Glomerular endothelial cell (primary cell): ENCODE data around the gene SORL1-AS1.
"Not testable (repeated sequence)": the region's sequence is repeated elsewhere in the genome, so short reads cannot be mapped to it uniquely, and the experiment has no call there.

ENCODE experiments used
- DNase-seq: peaks from one replicate; pipeline ENCODE4 v3.0.0-alpha.2; 2011; ENCODE audit warnings: low read depth, low spot score; ENCODE audit errors: extremely low read depth

Gene SORL1-AS1

DNA sequence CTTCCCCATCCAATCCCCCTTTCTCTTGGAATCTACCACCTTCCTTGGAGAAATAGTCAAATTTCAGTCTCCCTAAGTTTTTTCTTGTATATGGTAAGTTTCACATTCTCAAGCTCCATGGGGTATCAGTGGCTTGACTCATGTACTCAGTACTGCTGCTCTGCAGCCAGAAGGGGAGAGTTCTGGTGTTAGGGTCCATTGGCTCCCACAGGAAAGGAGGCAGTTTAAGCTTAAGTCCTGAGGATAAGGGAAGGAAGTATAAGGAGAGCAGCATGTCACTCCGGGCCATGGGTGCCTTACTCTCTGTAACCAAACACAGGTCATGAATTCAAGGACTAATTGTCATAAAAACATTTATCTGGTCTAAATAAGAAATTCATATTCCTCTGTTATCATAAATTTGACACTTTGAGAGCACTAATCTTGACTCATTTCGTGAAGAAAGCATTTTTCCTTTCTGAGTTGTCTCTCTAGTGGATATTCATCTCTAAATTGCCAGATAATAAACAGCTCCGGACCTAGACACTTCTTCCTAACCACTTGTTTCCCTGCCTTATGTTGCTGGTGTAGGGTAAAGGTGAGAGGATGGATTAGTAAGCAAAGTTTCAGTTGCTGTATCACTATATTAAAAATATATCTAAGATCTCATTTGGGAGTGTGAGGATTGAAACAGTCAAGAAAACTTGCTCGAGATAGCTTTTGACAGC lies 20.8 kb downstream of the SORL1-AS1 start:
- no peak for DNase-seq

- DNase-seq, result no peak
These were observed 23.2 kb downstream of the SORL1-AS1 start for GRCh38 chr11:121429556-121429955.

DNA sequence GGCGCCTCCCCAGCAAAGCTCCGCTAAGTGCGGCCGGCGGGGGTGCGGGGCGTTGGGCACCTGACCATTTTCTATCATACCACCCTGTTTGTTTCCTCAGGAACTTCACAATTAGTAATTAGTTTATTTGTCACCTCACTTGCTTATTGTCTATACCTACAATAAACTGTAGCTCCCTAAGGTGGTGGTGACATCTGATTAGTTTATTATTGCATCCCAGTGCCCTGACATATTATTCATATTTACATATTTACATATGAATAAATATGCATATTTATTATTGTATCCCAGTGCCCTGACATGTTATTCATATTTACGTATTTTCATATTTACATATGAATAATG lies 25.4 kb downstream of the SORL1-AS1 start:
- no peak for DNase-seq

DNA sequence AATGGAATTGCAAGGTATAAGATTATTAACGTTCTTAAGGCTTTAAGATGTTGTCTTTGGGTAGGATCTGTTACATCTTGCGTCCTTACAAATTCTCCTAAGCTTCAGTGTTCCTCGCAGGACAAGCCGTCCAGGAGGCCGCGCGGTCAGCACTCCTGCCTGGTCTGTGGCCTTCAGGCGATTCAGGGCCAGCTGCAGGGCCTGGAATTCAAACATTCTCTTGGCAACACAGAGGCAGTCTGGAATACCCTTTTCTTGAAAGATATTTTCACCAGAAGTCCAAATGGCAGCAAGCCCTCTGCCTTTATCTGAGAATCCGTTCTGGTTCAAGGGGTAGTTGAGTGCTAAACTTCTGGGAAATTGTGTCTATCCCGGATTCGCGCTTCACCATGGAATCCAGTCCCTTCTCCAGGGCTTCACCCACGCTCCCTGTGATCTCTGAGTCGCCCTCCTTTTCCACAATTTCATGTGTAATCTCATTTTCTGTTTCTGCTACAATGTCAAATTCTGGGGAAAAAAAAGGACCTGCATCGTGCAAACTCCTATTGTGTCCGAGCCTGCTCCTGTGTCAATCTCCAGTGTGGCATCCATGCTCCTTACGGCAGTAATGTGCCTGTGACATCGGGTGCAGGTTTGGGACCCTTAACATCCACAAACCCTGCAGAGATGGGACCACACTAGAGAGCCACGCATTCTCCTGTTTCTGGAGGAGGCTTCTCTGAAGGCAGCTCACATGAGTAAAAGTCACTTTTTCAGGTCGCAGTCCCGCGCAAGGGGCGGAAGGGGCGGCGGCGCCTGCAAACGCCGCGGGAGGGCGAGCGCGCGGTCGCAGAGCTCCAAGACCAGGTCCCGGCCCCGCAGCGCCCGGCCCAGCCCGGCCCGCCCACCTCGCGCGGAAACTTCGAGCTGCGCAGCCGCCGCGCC lies 26.0 kb downstream of the SORL1-AS1 start:
- no peak for DNase-seq

- no peak for DNase-seq
These were observed 26.9 kb downstream of the SORL1-AS1 start for GRCh38 chr11:121425828-121426227.

DNA sequence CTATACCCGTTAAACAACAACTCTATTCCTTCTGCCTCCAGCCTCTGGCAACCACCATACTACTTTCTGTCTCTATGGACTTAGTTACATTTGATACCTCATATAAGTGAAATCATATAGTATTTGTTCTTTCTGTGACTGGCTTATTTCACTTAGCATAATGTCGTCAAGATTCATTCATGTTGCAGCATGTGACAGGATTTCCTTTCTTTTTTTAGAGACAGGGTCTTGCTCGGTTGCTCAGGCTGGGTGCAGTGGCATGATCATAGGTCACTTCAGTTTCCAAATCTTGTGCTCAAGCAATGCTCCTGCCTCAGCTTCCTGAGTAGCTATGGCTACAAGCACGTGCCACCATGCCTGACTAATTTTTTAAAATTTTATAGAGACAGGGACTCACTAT lies 30.1 kb downstream of the SORL1-AS1 start:
- no peak for DNase-seq

DNA sequence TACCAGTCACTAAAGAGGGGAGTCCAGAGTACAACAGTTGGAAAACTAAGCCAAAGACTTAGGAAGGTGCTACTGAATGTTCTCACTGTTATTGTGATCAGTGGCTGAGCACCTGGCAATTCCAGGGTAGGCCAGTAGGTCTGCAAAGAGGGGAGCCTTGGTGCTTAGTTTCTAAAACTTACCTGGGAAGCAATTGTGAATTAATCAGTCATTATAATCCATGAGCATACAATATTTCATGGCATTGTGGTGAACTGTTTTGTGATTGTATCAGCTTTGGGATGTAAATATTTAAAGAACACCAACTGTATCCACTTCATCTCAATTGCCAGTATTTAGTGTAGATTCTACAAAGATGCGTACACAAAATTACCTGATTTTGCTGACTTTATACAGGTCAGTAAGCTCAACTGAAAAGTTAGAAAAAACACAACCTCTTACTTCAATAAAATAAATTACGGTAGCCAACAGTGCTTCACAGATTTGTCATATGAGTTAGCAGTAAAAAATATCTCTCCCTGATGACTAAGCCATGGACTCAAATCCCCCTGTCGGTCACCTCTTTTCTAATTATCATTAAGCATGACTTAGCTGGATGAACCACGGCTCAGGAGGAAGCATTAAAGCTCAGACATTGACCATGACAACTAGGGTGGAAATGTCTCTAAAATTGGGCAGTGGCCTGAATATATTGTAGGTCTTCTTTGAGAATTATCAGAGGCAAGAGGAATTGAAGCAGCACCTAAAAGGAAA lies 31.4 kb downstream of the SORL1-AS1 start:
- DNase-seq, result no peak

- DNase-seq, result no peak
These were observed 32.4 kb downstream of the SORL1-AS1 start for GRCh38 chr11:121420398-121420797.

- no peak for DNase-seq
These were observed 32.9 kb downstream of the SORL1-AS1 start for GRCh38 chr11:121419836-121420235.

DNA sequence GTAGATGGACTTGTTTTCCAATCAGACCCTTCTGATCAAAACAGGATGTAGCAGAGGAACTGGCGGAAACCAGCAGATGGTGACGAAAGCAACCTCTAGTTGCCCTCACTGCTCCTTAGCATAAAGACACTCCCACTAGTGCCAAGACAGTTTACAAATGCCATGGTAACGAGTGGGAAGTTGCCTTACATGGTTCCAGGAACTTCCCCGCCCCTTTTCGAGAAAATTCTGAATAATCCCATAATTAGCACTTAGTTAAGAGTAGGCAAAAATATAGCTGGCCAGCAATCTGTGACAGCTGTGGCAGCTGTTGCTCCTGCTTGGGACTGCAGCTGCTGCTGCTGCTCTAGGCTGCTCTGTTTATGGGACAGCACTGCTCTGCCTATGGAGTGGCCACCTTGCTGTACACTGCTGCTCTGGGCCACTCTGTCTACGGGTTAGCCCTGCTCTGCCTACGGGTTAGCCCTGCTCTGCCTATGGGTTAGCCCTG lies 34.1 kb downstream of the SORL1-AS1 start:
- no peak for DNase-seq

DNA sequence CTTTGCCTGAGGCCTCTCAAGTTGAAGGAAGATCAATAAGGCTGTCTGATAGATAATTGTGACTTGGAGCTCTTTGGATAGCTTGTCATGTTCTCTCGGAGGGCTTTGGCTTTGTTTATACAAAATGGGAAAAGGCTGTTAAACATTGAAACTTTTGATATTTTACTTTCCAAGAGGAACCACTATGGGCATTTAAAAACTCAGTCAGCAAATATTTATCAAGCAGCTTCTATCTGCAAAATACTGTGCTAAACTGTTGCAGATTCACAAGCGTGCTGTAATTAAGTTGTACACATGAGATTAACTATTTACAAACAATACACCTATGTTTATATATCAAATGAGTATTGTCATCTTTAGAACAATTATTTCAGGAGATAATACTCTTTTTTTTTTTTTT lies 35.2 kb downstream of the SORL1-AS1 start:
- DNase-seq, result no peak

- no peak for DNase-seq
These were observed 35.7 kb downstream of the SORL1-AS1 start for GRCh38 chr11:121417055-121417551.

GRCh38 chr11:121415856-121416255 lies 36.9 kb downstream of the SORL1-AS1 start:
- no peak for DNase-seq

GRCh38 chr11:121414141-121414913 lies 38.4 kb downstream of the SORL1-AS1 start:
- DNase-seq, result no peak

DNA sequence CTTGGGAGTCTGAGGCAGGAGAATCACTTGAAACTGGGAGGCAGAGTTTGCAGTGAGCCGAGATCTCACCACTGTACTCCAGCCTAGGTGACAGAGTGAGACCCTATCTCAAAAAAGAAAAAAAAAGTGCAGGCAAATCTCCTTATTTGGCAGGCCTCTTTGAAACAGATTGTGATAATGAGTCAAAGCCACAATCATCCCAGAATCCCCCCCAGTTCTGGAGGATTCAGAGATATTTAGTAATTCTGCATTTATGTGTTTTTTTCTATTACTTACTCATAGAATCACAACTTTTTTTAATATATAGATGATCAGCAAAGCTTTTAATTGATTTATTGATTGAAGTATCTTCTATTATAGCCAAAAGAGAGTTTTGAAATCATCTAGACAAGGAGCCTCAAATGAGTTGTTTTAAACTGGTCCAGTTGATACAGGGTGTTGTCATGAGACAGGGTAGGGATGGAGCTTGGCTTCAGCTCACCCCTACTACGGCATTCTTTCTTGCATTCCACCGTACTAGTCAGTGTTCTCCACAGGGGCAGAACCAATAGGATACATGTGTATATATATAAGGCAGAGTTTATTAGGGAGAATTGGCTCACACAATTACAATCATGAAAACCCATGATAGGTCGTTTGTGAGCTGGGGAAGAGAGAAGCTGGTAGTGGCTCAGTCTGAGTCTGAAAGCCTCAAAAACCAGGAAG lies 39.9 kb downstream of the SORL1-AS1 start:
- DNase-seq, result no peak

GRCh38 chr11:121412000-121412587 lies 40.7 kb downstream of the SORL1-AS1 start:
- DNase-seq, result no peak

- DNase-seq, result not testable (repeated sequence)
These were observed 41.4 kb downstream of the SORL1-AS1 start for GRCh38 chr11:121411330-121411729.

DNA sequence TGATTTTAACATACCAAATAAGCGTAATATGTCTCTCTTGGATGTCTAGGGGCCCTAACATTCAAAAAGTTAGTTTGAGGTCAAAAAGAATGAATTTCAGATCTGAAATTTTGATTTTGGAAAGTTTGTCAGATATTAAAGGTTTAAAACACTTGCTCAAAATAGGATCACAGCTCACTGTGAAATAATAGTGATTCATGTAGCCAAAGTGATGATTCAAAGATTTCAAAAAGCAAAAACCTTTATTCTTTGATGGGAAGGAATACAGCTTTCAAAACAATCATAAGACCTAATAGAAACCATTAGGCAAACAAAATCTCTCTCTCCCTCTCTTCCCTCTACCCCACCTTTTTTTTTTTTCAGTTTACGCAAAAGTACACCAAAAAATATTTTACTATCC lies 42.7 kb downstream of the SORL1-AS1 start:
- not testable (repeated sequence) for DNase-seq

GRCh38 chr11:121408830-121409229 lies 43.9 kb downstream of the SORL1-AS1 start:
- no peak for DNase-seq
